Occipital lobe (tissue), 2 donors: ENCODE measurements around the gene MAEA. TPM values are rescaled to one million over a fixed set of nuclear protein-coding genes. Genes with fewer than 3 reads are reported as not detected.

ENCODE experiments used
- DNase-seq: peaks from one replicate; lab custom pipeline; 2025; lab: John Stamatoyannopoulos, UW
- total RNA-seq: library from RNA; depleted of rRNA; stranded (reverse); fragments of >200 nt; gene quantifications from one replicate; pipeline ENCODE4 v1.2.3, GENCODE V29; 2014

Gene MAEA
- total RNA-seq = 27.9 TPM

DNA sequence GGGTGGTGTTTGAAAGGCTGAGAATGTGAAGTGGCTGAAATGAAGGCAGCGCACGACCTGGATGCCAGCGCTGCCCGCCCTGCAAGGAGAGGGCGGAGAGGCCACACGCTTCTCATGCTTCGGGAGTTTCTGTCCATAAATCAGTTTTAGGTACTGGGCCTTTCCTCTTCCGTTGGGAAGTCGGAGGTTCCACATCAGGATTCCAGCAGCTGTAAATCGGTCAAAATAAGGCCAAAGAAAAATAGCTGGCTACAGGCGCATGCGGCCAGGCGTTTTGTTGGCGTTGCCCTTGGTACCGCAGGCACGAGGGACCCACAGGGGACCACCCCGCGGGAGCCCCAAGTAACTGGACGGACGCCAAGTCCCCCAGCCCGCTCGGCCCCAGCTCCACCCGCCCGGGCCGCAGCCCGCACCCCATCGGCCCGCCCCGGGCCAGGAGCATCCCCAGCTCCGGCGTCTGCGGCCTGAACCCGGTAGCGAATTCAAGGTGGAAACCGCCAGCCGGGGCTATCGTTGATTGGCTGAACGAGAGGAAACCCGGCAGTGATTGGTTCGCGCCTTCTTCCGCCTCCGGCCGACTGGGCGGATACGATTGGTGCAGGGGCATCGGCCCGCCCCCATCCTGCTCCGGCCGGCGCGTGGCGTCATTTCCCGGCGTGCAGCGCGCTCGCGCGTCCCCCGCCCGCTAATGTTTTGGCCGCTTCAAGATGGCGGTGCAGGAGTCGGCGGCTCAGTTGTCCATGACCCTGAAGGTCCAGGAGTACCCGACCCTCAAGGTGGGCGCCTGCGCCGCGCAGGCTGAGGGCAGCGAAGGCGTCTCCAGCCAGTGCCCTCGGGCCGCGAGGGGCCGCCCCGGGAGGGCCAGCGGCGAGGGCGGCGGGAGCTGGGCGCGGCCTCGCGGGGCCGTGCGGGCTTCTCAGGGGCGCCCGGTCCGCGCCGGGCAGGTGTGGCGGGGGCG is at the start of gene MAEA:
Gene MAEA, plus strand, starts transcription at position 685 of the 958 bp plus-strand sequence. Its CDS starts 23 bp downstream, at position 708.
- DNase-seq = peak; percentile 93

DNA sequence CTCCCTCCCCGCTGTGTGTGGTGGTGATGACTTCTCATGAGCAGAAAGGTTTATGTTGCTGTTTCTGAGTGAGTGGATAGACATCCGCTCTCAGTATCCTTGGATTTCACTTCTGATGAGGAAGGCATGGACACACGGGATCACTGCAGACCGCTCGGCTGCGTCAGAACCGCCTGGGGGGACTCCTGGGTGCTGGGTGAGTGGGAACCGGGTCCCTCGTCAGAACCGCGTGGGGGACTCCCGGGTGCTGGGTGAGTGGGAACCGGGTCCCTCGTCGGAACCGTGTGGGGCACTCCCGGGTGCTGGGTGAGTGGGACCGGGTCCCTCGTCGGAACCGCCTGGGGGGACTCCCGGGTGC is 49.8 kb upstream of the MAEA start:
- no peak for DNase-seq

DNA sequence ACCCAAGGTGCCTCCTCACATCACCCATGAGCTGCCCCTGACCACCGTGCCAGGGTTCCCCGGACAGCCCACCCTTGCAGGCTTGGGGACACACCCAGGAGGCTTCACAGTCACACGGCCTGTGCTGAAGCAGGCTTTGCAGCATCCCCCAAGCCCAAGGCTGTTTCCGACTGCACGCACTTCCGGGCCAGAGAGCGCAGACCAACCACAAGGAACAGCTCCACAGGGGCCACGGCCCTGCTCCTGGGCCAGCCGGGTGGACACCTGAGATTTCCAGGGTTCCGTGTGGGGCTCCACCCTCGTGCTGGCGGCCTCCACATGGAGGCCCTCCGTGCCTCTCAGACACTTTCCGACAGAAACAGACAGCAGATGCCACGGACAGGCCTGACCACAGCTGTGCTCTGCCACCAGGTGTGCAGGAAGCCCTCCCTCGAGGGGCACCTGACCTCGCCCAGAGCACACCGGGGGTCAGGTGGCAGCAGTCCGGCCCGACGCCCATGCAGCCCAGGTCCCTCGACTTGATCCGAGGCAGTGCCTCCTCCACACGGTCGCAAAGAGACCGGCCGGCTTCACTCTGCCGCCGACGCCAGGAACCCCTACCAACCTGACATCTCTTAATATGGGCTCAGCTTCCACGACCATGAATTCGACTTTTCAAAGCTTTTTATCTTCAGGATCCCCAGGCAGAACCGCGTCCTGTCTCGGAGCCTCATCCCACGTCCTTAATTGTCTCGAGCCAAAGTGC is 48.8 kb upstream of the MAEA start:
- no peak for DNase-seq

DNA sequence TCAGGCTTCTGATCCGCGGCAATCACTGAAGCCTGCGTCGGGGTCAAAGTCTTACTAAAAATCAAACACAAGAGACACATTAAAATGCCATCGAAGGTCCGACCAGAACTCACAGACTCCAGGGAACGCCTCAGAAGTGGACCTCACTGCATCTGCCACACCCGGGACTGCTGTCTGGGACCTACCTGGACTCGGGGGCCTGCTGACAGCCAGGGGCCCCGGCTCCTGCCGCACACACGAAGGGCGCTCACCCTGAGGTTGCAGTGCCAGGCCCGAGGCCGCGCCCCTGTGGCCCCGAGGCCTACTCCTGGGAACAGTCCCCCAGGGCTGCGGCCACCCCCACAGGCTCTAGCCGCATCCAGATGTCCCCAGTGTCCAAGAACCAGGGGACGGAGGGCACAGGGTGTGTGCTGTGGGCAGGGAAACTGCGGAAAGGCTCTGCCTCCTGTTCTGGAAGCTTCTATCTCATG is 48.2 kb upstream of the MAEA start:
- no peak for DNase-seq

DNA sequence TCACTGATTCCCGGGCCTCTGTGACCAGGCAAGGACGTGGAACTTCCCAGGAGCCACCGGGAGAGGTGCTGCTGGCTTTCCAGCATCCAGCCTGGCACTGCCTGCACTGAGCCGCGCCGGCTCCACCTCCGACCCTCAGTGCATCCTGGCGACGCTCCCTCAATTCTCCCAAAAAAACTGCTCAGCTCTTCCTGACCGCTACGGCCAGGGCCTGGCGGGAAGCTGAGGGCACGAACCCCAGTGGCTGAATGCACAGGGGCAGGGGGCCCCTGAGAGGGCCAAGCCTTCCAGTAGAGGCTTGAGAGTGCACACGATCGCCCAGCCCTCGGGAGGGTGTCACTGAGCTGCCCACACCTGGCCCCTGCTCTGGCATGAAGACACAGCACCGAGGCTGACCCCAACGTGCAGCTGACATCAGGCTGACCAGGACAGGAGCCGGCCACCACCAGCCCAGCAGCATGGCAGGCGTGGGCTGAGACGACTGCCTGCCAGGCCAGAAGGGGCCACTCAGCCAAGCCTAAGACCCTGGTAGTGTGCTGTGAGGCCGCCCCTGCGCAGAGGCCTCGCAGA is 47.7 kb upstream of the MAEA start:
- DNase-seq = no peak

DNA sequence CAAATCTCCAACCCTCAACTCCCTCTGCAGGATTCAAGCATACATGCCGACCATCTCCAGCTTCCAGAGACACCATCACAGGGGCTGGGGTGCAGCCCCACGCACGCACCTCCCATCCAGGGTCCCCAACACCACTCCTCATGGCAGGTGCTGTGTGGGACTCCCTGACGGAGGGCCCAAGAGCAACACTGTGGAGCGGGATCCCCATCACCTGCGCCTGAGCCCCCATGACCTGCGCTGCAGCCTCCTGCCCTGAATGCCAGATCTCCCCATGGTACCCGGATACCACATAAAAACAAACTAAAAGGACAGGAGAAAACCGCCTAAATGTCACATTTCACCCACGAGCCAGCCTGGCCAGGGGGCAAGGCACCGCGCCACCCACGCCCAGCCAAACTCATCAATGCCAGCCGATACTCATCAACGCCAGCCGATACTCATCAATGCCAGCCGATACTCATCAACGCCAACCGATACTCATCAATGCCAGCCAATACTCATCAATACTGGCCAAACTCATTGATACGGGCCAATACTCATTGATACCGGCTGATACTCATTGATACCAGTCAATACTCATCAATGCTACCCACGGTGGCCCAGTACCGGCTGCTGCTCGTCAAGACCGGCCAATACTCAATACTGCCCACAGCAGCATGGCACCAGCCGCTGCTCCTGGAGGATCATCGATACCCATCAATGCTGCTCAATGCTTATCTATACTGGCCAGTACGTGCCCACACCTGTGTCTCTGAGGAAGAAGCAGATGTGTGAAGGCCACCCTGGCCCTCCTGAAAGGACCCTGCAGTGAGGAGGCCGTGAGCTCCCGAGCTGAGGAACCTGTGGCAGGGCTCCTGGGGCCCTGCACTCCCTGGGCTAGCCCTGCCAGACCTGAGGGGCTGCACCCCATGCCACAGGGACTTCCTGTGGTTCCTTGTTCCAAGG is 46.9 kb upstream of the MAEA start:
- DNase-seq = no peak

DNA sequence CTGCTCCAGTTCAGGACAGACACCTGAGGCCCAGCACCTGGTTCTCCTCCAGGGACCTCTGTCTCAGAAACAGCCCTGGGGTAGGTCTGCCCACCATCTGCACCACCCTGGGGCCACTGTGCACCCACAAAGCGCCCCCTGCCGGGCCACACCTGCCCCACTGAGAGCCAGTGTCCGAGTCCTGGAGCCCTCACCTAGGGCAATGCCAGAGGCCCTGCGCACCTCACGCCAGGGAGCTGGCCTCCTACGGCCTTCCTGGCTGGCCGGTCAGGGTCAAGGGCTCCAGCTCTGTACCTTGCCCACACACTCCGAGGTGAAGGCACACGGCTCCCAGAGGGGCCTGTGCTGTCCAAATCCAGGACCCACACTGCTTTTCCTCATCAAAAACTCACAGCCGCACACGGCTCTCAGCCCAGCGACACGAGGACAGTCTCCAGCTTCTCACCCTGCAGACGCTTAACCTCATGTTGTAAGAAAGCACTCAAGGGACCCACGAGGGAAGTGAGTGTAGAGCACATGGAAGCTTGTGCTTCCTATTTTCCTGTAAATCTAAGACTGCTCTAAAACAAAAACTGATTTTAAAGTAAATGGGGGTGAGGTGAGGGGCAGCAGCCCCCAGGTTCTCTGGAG is 46.1 kb upstream of the MAEA start:
- no peak for DNase-seq

DNA sequence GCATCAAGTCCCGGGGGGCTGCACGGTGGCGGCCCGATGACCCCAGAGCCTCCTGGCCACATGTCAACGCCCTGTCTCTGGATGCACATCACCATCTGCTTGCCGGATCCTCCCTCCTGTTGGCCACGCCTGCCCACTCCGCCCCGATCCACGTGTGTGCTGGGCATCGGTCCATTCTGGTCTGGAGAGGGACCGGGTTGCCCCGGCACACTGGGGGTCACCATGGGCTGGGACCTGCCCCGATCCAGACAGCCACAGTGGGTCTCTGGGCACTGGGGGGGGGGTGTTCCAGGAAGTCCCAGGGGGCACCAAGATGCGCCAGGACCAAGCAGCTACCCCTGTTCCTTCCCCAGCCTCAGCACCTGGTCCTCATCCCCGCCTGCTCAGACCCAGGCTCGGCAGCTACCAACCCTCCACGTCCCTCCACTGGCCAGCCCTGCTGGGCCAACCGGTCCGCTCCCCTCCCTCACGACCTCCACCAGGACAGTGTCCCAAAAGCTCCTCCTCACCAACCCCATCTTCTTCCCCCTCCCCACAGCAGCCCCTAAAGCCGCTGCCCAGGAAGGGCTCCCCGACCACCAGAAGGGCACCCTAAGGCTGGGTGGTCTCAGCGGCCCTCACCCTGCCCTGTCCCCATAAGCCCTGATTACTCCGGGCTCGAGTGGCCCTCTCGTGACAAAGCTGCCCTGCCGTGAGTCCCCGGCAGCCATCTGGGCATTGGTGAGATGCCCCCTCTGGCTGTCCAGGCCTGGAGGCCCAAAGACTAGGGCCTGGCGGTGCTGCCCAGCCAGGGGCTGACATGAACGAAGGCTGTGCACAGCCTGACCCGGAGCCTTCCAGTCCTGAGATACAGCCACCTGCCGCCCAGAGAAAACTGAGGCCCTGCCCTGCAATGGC is 45.4 kb upstream of the MAEA start:
- no peak for DNase-seq

DNA sequence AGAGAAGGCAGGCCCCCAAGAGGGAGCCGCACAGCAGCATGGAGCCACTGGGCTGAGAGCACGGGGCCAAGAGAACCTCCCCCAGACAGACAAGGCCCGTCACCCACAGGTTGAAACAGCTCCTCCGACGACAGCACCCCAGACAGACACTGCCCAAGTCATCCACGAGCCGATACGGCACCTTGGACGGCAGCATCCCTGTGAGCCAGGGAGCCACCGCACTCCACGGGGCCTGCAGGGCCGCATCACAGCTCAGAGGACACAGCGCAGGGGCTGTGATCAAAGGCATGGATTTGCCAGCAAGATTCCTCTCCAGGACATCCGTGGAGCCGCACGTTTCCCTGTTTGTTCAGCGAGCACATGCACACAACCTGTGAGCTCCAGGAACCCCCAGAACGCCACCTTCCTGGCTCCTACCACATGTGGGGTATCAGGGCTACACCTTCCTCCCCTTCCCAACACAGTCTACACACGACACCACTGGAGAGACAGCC is 44.7 kb upstream of the MAEA start:
- DNase-seq = no peak

DNA sequence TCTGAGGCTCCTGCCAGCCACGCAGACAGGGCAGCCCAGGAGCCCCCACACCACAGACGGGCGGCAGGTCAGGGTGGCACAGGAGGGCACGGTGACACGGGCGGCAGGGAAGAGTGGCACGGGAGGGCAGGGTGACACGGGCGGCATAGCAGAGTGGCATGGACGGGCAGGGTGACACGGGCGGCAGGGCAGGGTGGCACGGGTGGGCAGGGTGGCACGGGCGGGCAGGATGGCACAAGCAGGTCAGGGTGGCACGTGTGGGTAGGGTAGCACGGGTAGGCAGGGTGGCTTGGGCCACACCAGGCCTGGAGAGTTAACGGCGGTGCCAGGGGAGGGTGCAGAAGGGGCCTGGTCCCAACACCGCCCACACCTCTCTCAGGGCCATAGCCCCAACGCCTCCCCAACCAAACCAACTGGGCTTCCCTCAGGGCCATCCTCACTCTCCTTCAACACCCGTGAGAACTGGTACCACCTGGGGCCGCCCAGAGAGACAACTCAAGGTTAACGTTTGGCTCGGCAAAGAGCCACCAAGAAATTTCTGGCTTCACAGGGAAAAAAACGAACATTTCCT is 44.1 kb upstream of the MAEA start:
- DNase-seq = no peak

DNA sequence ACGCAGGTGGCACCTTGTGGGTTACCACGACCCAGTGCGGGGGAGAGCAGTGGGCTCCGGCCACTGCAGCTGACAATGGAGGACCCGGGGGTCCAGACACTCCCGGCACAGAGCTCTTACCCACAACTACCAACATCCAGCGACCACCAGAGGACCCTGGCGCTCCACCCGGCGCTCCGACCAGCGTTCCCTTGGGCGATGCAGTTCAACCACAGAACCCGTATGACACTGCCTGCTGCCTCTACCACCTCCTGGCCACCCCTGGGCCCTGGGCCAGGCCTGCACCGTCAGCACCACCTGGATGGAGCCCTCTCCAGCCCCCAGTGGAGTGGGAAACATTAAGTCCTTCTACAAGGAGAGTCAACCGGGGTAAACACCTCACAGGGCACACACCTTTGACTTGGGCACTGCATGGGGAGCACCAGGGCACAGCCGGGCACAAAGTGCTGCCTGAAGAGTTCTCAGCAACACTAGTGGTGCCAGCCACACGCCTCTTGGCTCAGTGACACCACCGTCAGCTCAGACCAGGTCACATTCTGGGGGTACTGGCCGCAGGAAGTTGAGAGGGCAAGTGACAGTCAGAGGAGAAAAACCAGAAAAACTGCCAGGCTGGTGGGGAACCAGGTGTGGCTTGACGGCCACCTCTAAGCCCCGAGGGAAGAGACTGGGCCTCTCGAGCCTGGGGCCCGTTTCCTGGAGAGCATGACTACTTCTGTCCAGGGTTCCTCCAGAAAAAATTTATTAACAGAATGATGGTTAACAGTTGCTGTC is 43.4 kb upstream of the MAEA start:
- no peak for DNase-seq

DNA sequence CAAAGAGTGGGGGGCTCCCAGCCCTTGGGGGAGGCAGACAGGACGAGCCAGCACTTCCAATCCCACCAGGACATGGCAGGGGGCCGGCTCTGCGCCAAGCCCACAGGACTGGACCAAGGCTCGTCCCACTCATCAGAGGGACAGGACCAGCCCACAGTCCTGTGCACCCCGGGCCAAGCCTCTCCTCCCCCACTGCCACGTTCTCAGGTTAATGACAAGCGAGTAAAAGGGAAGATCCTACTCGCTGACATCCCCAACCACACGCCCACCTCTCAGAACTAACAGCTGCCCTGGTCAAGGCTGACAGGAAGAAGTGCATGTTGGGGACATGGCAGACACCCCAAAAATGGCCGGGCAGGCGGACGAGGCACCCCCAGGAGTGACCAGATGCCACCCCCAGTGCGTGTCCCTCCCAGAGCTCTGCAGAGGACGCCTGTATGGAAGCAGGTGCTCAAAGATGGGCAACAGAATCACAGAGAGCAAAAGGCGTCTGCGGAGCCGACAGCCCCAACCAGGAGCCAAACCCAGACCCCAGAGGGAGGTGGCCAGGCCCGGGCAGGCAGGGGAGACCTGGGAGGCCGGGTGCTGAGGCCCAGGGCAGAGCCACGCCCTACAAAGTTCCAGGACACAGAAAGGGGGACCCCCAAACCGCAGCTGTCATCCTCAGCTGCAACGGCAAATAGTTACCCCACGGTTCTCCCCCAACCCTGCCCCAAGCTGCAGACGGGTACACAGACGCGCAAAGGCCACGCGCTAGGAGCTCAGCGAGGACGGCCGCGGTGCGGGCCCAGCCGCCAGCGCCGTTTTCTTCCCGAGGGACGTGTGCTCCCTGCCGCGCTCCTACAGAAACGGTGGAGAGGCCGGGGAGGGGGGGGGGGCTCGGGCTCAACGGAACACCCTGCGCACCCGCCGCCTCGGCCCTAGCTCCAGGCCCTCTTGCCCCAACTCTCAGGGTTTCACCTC is 42.5 kb upstream of the MAEA start:
- no peak for DNase-seq

DNA sequence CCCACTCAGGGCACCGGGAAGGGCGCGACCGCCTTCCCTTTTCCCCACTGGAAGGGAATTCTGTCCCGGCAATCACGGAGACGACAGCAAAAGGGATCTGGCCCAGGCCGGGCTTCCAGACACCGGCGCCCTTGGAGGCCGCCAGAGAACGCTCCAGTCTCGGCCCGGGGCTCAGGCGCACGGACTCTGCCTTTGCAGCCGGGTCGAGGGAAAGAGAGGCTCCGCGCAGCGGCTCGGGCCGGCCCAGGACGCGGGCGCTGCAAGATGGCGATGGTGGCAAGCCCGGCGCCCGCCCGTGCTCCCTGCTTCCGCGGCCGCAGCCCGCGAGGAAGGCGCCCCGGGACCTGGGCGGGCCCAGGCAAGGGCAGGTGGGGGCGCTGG is 41.8 kb upstream of the MAEA start:
- no peak for DNase-seq

DNA sequence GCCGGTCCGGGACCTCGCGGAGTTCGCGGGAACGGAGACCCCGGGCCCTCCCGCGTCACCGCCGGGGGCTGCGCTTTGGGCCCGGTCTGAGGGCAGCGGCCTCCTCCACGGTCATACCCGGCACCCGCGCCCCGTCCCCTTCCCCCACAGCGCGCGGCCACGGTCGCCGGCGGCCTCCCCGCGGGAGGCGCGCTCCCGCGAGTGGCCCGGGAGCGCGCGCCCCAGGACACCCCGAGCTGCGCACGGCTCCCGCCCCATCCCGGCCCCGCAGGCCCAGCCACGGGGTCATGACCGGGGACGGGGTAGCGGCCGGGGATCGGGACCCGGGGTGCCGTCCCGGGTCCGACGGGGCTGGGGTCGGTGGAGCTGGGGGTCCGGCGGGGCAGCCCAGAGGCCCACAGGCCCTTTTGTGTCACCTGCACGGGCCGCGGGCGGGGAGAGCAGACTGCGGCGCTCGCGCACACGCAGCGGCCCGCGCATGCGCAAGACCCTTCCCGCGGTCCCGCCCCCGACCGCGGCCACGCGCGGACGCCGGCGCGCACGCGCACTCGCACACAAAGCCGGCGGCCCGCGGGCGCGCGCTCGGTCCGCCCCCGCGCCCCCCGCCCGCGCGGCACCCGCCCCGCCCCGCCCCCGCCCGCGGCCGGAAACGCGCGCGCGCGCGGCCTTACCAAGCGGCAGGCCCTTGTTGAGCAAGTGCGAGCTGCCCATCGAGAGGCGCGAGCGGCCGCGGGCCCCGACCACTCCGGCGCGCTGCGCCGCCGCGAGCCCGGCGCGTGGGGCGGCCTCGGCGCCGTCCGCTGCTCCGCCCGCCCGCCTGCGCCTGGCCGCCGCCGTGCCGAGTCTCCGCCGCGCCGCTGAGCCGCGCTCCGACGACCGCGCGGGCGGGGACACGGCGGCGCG is 41.2 kb upstream of the MAEA start, which contains the start of gene CTBP1:
Gene CTBP1, minus strand, starts transcription at position 886 of the 903 bp plus-strand sequence. CDS start 7,799 bp downstream, outside the sequence.
- peak; percentile 81 for DNase-seq

DNA sequence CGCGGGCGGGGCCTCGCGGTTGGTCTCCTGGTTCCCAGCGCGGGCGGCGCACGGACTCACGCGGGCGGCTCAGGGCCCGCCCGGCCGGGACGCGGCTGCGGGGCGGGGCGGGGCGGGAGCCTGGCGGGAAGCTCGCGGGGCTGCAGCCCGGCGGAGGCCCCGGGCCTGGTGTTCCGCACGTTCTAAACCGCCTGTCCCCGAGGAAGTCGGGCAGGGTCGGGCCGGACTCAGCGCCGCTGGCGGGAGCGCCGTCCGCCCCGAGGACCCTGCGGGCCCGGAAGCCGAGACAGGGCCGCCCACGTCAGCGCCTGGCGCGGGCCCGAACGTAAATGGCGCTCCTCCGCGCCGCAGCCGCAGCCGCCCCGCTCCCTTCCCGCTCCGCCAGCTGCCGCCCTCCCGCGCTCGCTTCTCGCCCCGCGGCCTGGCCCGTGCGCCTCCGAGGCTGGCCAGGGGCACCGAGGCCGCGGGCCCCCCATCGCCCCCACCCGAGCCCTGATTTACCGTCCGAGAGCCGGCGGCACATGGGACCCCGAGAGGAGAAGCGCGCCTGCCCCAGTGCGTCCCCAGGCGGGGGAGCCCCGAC is 40.5 kb upstream of the MAEA start:
- peak; percentile 75 for DNase-seq
